C1 segment of cervical spinal cord (tissue), 14 donors: ENCODE results near the gene ZMIZ1.

Source experiments
- DNase-seq, 14 donors: peaks; one replicate each; lab custom pipeline; 2025; lab: John Stamatoyannopoulos, UW

Gene ZMIZ1

GRCh38 chr10:79246209-79246581 is 177.4 kb downstream of the ZMIZ1 start:
- peak in 13 of 14 donors; percentile 33 to 93 (median 84) for DNase-seq

GRCh38 chr10:79246606-79247275 is 178.0 kb downstream of the ZMIZ1 start:
- DNase-seq: peak in 7 of 14 donors; percentile 30 to 91 (median 84)

- no peak for DNase-seq
Measured at GRCh38 chr10:79247373-79248137, 178.8 kb downstream of the ZMIZ1 start.

- peak in 9 of 14 donors; percentile 26 to 84 (median 69) for DNase-seq
Measured at GRCh38 chr10:79248341-79249185, 179.8 kb downstream of the ZMIZ1 start.

- DNase-seq: no peak
Measured at GRCh38 chr10:79249186-79250121, 180.7 kb downstream of the ZMIZ1 start.

- DNase-seq: peak in 8 of 14 donors; percentile 44 to 77 (median 58)
Measured at GRCh38 chr10:79250259-79250658, 181.5 kb downstream of the ZMIZ1 start.

- DNase-seq: no peak
Measured at GRCh38 chr10:79252450-79252849, 183.7 kb downstream of the ZMIZ1 start.

GRCh38 chr10:79252971-79253370 is 184.2 kb downstream of the ZMIZ1 start:
- DNase-seq: no peak

- DNase-seq: no peak
Measured at GRCh38 chr10:79253704-79254103, 184.9 kb downstream of the ZMIZ1 start.

GRCh38 chr10:79254333-79255006 is 185.7 kb downstream of the ZMIZ1 start:
- peak in 1 of 14 donors; percentile 66 for DNase-seq

GRCh38 chr10:79255007-79255507 is 186.3 kb downstream of the ZMIZ1 start:
- DNase-seq: peak in 1 of 14 donors; percentile 32

GRCh38 chr10:79256264-79256806 is 187.6 kb downstream of the ZMIZ1 start:
- DNase-seq: no peak

- DNase-seq: no peak
Measured at GRCh38 chr10:79258894-79259293, 190.1 kb downstream of the ZMIZ1 start.

GRCh38 chr10:79259834-79260233 is 191.1 kb downstream of the ZMIZ1 start:
- DNase-seq: no peak

- DNase-seq: peak in 4 of 14 donors; percentile 51 to 78 (median 59)
Measured at GRCh38 chr10:79260811-79261740, 192.3 kb downstream of the ZMIZ1 start.

GRCh38 chr10:79262131-79262530 is 193.4 kb downstream of the ZMIZ1 start:
- DNase-seq: no peak

GRCh38 chr10:79262959-79263746 is 194.4 kb downstream of the ZMIZ1 start:
- no peak for DNase-seq

- no peak for DNase-seq
Measured at GRCh38 chr10:79263939-79264338, 195.2 kb downstream of the ZMIZ1 start.
